Astrocyte (in vitro differentiated cells and primary cell): ENCODE measurements around the gene CD55. TPM values are rescaled to one million over a fixed set of nuclear protein-coding genes. Genes with fewer than 3 reads are reported as not detected.
A peak's percentile ranks its signal among the peaks of the same experiment; 100 is the strongest.

Experiments used
- DNase-seq: peaks from one replicate; pipeline ENCODE4 v3.0.0-alpha.2; 2010; ENCODE audit warnings: low read depth
- FAIRE-seq: peaks from 2 replicates; lab custom pipeline; 2011; peaks lifted over from hg19 to GRCh38; lab: Jason Lieb, UNC
- H2AFZ ChIP-seq: 2 replicates; pipeline ENCODE4 v1.6.0; 2012; ENCODE audit warnings: low read depth, low read length, inconsistent platforms
- H3K27ac ChIP-seq: 2 replicates; pipeline ENCODE4 v1.5.1; 2011; ENCODE audit warnings: low read depth, low read length, inconsistent platforms
- H3K27me3 ChIP-seq: 2 replicates; pipeline ENCODE4 v1.6.0; 2011; ENCODE audit warnings: low read length, inconsistent platforms; ENCODE audit not compliant: insufficient read depth
- H3K36me3 ChIP-seq: 2 replicates; pipeline ENCODE4 v1.5.1; 2011; ENCODE audit warnings: low read length, inconsistent platforms; ENCODE audit not compliant: insufficient read depth
- H3K4me1 ChIP-seq: 2 replicates; pipeline ENCODE4 v1.5.1; 2011; ENCODE audit warnings: low read length, inconsistent platforms; ENCODE audit not compliant: insufficient read depth
- H3K4me2 ChIP-seq: 2 replicates; pipeline ENCODE4 v1.6.0; 2012; ENCODE audit warnings: low read length, inconsistent platforms
- H3K4me3 ChIP-seq: 2 replicates; pipeline ENCODE4 v1.5.1; 2011; ENCODE audit warnings: low read depth, mild to moderate bottlenecking, low read length, inconsistent platforms; ENCODE audit not compliant: insufficient read depth
- H3K79me2 ChIP-seq: 2 replicates; pipeline ENCODE4 v1.6.0; 2012; ENCODE audit warnings: mild to moderate bottlenecking, low read length, inconsistent platforms; ENCODE audit not compliant: insufficient read depth
- H3K9ac ChIP-seq: 2 replicates; pipeline ENCODE4 v1.6.0; 2012; ENCODE audit warnings: mild to moderate bottlenecking, low read length, inconsistent platforms
- H3K9me3 ChIP-seq: 2 replicates; pipeline ENCODE4 v1.5.1; 2012; ENCODE audit warnings: low read depth, mild to moderate bottlenecking, low read length, inconsistent platforms; ENCODE audit not compliant: insufficient read depth
- H4K20me1 ChIP-seq: 2 replicates; pipeline ENCODE4 v1.6.0; 2012; ENCODE audit warnings: low read length, inconsistent platforms; ENCODE audit not compliant: insufficient read depth
- H3K27ac Mint-ChIP-seq: one replicate; pipeline ENCODE4 v1.8.0; 2021; ENCODE audit warnings: mild to moderate bottlenecking, mixed read lengths; ENCODE audit not compliant: unreplicated experiment
- H3K27me3 Mint-ChIP-seq: one replicate; pipeline ENCODE4 v1.8.0; 2021; ENCODE audit warnings: low read depth, mixed read lengths; ENCODE audit not compliant: unreplicated experiment
- H3K36me3 Mint-ChIP-seq: one replicate; pipeline ENCODE4 v1.8.0; 2021; ENCODE audit warnings: low read depth, mixed read lengths; ENCODE audit not compliant: unreplicated experiment
- H3K4me1 Mint-ChIP-seq: one replicate; pipeline ENCODE4 v1.8.0; 2021; ENCODE audit warnings: low read depth, mixed read lengths; ENCODE audit not compliant: unreplicated experiment
- H3K4me3 Mint-ChIP-seq: one replicate; pipeline ENCODE4 v1.8.0; 2021; ENCODE audit warnings: mild to moderate bottlenecking, moderate library complexity, mixed read lengths; ENCODE audit not compliant: unreplicated experiment
- H3K9me3 Mint-ChIP-seq: one replicate; pipeline ENCODE4 v1.8.0; 2021; ENCODE audit warnings: mild to moderate bottlenecking, mixed read lengths; ENCODE audit not compliant: unreplicated experiment
- EZH2 ChIP-seq: IDR thresholded peaks from 2 replicates; pipeline ENCODE4 v1.6.1; 2012; ENCODE audit warnings: mild to moderate bottlenecking, low read length, inconsistent platforms; ENCODE audit not compliant: insufficient read depth
- total RNA-seq: library from RNA; stranded (reverse); gene quantifications from 2 replicates; pipeline ENCODE4 v1.2.1, GENCODE V29; 2021
- TF ChIP-seq, protein P1 (sequence below): IDR thresholded peaks from 2 replicates; pipeline ENCODE4 v1.5.1; 2011; ENCODE audit warnings: low read depth, mild to moderate bottlenecking, inconsistent platforms, low read length, moderate library complexity; ENCODE audit not compliant: insufficient read depth

Gene CD55
- total RNA-seq, 1 donor from 2014 or later = 18.7 TPM

DNA sequence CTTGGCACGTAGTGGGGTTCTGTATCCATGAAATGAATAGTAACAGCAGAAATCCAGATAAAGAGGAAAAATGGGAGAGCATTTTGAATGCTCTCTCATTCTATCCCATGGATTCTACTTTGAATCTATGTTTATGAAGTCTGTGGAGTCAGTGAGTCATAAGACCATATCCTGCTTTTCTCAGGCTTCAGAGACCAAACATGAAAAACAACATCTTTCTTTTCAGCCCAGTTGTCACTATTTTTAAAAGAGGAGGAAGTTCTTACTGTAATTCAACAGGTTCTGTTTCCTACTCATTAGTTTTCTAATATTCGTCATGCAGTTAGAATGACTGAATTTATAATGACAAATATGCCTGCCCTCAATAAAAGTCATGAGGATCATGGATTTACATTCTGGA is 39.4 kb upstream of the CD55 start:
- no peaks in the 10 kb centered on the region for H3K27me3 Mint-ChIP-seq
- peak; percentile 54 for DNase-seq
- H3K4me3 Mint-ChIP-seq = no peak overlapping the region

DNA sequence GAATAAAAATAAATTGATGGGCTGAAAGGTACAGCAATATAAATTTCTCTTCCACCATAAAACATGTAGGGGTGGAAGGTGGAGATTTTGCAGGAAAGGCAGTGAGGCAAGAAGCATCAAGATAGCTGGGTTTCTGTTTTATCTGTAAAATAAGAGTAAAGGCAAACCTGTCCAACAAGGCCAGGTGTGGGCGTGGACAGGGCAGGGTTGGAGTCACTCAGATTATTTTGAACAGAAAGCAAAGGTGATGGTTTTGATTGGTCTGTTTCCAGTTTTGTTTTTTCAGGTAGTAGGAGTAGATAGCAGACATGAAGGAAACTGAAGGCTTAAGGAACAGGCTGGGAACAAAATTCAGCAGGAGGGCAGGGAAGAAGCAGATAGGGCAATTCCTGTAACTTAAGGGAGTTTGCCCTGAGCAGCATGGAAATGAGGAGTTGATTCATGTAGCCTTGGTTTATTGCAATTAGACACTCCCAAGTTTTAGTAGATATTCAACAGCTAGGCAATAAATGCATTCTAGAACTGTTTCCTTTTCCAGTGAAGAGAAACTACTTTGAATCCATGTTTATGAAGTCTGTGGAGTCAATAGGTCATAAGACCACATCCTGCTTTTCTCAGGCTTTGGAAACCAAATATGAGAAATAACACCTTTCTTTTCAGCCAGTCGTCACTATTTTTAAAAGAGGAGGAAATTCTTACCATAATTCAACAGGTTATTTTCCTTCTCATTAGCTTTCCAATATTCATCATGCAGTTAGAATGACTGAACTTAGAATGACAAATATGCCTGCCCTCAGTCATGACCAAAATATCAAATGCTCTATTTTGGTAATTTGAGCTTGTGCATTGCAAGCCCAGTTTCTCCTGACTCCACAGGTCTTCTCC is 38.7 kb upstream of the CD55 start:
- Histone ChIP-seq H3K79me2 (no peaks in the 10 kb centered on the region), H3K9me3 (no peaks in the 10 kb centered on the region), H4K20me1 (no peaks in the 10 kb centered on the region), H3K4me2 (peak overlapping the region; percentile 61), H3K27me3 (no peaks in the 10 kb centered on the region), H2AFZ (no peak overlapping the region), H3K4me3 (no peak overlapping the region), H3K9ac (no peak overlapping the region), H3K4me1 (peaks cover 15% of the 10 kb centered on the region), H3K36me3 (no peaks in the 10 kb centered on the region), H3K27ac (no peak overlapping the region)
- Mint-ChIP-seq H3K27me3 (no peaks in the 10 kb centered on the region), H3K36me3 (no peaks in the 10 kb centered on the region), H3K9me3 (no peaks in the 10 kb centered on the region), H3K4me3 (no peak overlapping the region), H3K27ac (peak overlapping the region; percentile 95), H3K4me1 (peaks cover 53% of the 10 kb centered on the region)
- DNase-seq (peak; percentile 66), FAIRE-seq (no peak)
- no peak for TF ChIP-seq EZH2
- TF ChIP-seq, protein P1, sequence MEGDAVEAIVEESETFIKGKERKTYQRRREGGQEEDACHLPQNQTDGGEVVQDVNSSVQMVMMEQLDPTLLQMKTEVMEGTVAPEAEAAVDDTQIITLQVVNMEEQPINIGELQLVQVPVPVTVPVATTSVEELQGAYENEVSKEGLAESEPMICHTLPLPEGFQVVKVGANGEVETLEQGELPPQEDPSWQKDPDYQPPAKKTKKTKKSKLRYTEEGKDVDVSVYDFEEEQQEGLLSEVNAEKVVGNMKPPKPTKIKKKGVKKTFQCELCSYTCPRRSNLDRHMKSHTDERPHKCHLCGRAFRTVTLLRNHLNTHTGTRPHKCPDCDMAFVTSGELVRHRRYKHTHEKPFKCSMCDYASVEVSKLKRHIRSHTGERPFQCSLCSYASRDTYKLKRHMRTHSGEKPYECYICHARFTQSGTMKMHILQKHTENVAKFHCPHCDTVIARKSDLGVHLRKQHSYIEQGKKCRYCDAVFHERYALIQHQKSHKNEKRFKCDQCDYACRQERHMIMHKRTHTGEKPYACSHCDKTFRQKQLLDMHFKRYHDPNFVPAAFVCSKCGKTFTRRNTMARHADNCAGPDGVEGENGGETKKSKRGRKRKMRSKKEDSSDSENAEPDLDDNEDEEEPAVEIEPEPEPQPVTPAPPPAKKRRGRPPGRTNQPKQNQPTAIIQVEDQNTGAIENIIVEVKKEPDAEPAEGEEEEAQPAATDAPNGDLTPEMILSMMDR = no peak

More for the DNA sequence above, 39.4 kb upstream of the CD55 start:
- Mint-ChIP-seq H3K36me3 (no peaks in the 10 kb centered on the region), H3K4me1 (peaks cover 50% of the 10 kb centered on the region), H3K9me3 (no peaks in the 10 kb centered on the region), H3K27ac (peak overlapping the region; percentile 95)
- Histone ChIP-seq H3K9me3 (no peaks in the 10 kb centered on the region), H3K9ac (no peak overlapping the region), H3K4me2 (peak overlapping the region; percentile 61), H3K27me3 (no peaks in the 10 kb centered on the region), H2AFZ (no peak overlapping the region), H3K36me3 (no peaks in the 10 kb centered on the region), H3K27ac (peak overlapping the region; percentile 52), H3K4me3 (no peak overlapping the region), H4K20me1 (no peaks in the 10 kb centered on the region), H3K4me1 (peaks cover 15% of the 10 kb centered on the region), H3K79me2 (no peaks in the 10 kb centered on the region)
- peak; percentile 32 for FAIRE-seq
- TF ChIP-seq, protein P1 = no peak
- no peak for TF ChIP-seq EZH2

DNA sequence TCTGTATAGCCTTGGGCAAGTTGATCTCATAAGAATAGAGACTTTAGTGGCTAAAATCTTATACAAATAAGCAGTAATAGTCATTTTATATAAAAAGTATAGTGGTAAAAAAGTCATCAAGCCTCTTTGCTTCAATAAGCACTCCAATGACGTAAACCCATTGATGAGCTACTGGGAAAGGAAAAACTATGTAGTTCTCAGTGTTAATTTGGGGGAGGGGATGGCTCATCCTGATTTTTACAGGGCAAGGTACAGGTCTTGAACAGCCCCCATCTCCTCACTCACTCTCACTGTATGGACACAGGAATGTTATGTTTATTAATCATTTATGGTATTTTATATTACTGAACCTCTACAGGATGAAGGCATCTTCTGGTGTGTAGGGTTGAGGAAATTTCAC is 38.1 kb upstream of the CD55 start:
- peaks cover 55% of the 10 kb centered on the region for H3K4me1 Mint-ChIP-seq
- no peaks in the 10 kb centered on the region for H3K27me3 Mint-ChIP-seq
- Histone ChIP-seq H3K9ac (no peak overlapping the region), H3K27ac (no peak overlapping the region), H3K4me3 (no peak overlapping the region), H2AFZ (no peak overlapping the region), H3K79me2 (no peaks in the 10 kb centered on the region), H3K27me3 (no peaks in the 10 kb centered on the region), H3K36me3 (no peaks in the 10 kb centered on the region), H3K9me3 (no peaks in the 10 kb centered on the region), H3K4me2 (peak overlapping the region; percentile 61), H4K20me1 (no peaks in the 10 kb centered on the region), H3K4me1 (peaks cover 15% of the 10 kb centered on the region)
- no peaks in the 10 kb centered on the region for H3K9me3 Mint-ChIP-seq
- DNase-seq = no peak
- no peak overlapping the region for H3K4me3 Mint-ChIP-seq
- TF ChIP-seq EZH2 = no peak
- TF ChIP-seq, protein P1 = no peak
- H3K36me3 Mint-ChIP-seq = no peaks in the 10 kb centered on the region
- peak overlapping the region; percentile 78 for H3K27ac Mint-ChIP-seq
- no peak for FAIRE-seq
